Gastroesophageal sphincter (tissue), 4 donors: ENCODE results near the gene MAU2. TPM values are rescaled to one million over a fixed set of nuclear protein-coding genes. Genes with fewer than 3 reads are reported as not detected.

Experiments used
- ATAC-seq: fragments of 150-250 bp; one replicate; pipeline ENCODE4 v1.9.1; 2016; ENCODE audit warnings: mild to moderate bottlenecking, moderate library complexity
- H3K27ac ChIP-seq, 4 donors: fragments of 200-600 bp; sonication (generic) in 3 of 4; 1 replicate in 3 of 4; 2 replicates in 1 of 4; pipeline ENCODE4 v1.5.1; 2016 to 2019
- H3K27me3 ChIP-seq: fragments of 200-600 bp; sonication (generic); one replicate; pipeline ENCODE4 v1.5.1; 2019
- H3K36me3 ChIP-seq, 2 donors: fragments of 200-600 bp; sonication (generic); one replicate each; pipeline ENCODE4 v1.5.1; 2019; ENCODE audit warnings: control low read depth in 1 of 2
- H3K4me1 ChIP-seq, 3 donors: fragments of 200-600 bp; sonication (generic); 1 replicate in 2 of 3; 2 replicates in 1 of 3; pipeline ENCODE4 v1.5.1; 2016 to 2019; ENCODE audit warnings: control low read depth in 2 of 3
- H3K4me3 ChIP-seq, 2 donors: fragments of 200-600 bp; sonication (generic); one replicate each; pipeline ENCODE4 v1.5.1; 2019; ENCODE audit warnings: mild to moderate bottlenecking in 1 of 2, moderate library complexity in 1 of 2
- H3K9me3 ChIP-seq, 3 donors: fragments of 200-600 bp; sonication (generic); one replicate each; pipeline ENCODE4 v1.5.1; 2017 to 2019; ENCODE audit warnings: control low read depth in 2 of 3
- EP300 ChIP-seq: sonication (generic); formaldehyde crosslinking; IDR thresholded peaks from one replicate; pipeline ENCODE4 v1.6.1; 2017; ENCODE audit warnings: antibody characterized with exemption, mild to moderate bottlenecking
- POLR2A ChIP-seq, 2 donors: fragments of 450-650 bp; IDR thresholded peaks; one replicate each; pipeline ENCODE4 v1.6.1; 2017; ENCODE audit warnings: antibody characterized with exemption in 2 of 2, mild to moderate bottlenecking in 2 of 2, moderate library complexity in 1 of 2
- POLR2AphosphoS5 ChIP-seq: sonication (generic); formaldehyde crosslinking; IDR thresholded peaks from one replicate; pipeline ENCODE4 v1.6.1; 2017; ENCODE audit warnings: antibody characterized with exemption
- WGBS, 2 donors: methylation state at CpG; one replicate each; pipeline ENCODE4 v1.1.5; 2018; ENCODE audit warnings: low coverage in 1 of 2; 5-methylcytosine and 5-hydroxymethylcytosine counted together
- total RNA-seq, 4 donors: library from RNA; depleted of rRNA; stranded (reverse); fragments of >200 nt; gene quantifications; one replicate each; pipeline ENCODE4 v1.1.0, GENCODE V29; 2016
- TF ChIP-seq, protein P1 (sequence below), 4 experiments: fragments of 200-600 bp in 2 of 4; fragments of 450-650 bp in 2 of 4; sonication (generic) in 1 of 4; IDR thresholded peaks; one replicate each; pipeline ENCODE4 v1.5.1; 2017 to 2019; ENCODE audit warnings: antibody characterized with exemption in 4 of 4, mild to moderate bottlenecking in 2 of 4, moderate library complexity in 2 of 4

MAU2 gene
- total RNA-seq, 4 donors from 2014 or later = 17.9 to 46.5 (median 39.0) TPM

DNA sequence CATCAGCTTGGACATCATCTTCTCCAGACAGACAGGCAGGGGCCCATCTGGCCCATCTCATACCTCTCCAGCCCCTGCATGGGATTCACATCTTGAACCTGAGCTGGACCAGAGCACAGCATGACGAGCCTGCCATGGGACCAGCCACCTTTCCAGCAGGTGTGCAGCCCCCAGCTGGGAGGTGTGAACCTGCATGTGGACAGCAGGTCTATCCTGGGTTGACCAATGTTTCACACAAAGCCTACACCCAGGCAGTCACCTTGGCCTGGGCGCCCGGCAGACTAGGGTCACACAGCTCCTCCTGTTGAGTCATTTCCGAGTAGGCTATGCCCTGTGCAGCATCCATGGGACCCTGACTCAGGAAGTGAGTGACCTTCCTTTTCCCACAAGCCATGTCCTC, 41.4 kb downstream of the MAU2 start:
- 100% methylated on average over 2 of the region's 4 CpGs; no CpG with 5 or more reads in 1 of the 2 donors for WGBS, 2 donors
- no peaks in the 10 kb centered on the region for H3K27me3 ChIP-seq
- H3K27ac ChIP-seq = no peak overlapping the region

DNA sequence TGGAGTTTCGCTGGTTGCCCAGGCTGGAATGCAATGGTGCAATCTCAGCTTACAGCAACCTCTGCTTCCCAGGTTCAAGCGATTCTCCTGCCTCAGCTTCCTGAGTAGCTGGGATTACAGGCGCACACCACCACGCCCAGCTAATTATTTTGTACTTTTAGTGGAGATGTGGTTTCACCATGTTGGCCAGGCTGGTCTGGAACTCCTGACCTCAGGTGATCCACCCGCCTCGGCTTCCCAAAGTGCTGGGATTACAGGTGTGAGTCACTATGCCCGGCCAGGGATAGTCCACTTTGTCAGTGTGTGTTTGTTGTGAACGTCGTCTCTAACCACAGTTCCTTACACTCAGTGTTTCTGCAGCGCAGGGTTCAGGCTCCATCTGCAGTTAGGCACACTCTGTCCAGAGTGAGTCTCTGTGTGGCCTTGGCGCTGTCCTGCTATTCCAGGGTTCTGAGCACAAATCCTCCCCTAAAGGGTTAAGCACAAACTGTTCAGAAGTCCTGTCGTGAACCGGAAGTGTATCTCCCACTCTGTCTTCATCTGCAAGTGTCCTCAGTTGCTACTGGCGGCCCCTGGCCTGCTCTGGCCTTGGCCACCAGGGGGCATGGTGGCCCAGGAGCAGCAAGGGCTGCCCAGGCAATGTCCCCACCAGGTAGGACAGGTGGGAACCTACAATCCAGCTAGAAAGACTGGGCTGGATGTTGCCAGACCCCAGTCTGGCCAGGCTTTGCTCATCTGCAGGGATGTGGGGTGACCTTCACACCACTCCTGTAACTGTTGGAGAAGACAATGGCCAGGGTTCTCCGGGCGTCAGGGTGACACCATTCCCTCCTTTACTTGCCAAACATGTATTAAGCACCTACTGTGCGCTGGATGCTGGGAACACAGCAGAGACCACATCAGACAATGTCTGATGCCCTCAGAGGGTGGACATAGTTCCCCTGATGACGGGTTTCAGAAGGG, 46.1 kb downstream of the MAU2 start:
- WGBS, 2 donors = 50 to 55% methylated on average over 4 to 10 of the region's 18 CpGs
- H3K4me3 ChIP-seq = no peak overlapping the region
- TF ChIP-seq POLR2AphosphoS5 (no peak), POLR2A (IDR thresholded peaks at IDR 0.05) (no peak), EP300 (no peak)
- TF ChIP-seq, protein P1, sequence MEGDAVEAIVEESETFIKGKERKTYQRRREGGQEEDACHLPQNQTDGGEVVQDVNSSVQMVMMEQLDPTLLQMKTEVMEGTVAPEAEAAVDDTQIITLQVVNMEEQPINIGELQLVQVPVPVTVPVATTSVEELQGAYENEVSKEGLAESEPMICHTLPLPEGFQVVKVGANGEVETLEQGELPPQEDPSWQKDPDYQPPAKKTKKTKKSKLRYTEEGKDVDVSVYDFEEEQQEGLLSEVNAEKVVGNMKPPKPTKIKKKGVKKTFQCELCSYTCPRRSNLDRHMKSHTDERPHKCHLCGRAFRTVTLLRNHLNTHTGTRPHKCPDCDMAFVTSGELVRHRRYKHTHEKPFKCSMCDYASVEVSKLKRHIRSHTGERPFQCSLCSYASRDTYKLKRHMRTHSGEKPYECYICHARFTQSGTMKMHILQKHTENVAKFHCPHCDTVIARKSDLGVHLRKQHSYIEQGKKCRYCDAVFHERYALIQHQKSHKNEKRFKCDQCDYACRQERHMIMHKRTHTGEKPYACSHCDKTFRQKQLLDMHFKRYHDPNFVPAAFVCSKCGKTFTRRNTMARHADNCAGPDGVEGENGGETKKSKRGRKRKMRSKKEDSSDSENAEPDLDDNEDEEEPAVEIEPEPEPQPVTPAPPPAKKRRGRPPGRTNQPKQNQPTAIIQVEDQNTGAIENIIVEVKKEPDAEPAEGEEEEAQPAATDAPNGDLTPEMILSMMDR (IDR thresholded peaks at IDR 0.05) = peak; percentile 90 to 97 (median 93)
- no peaks in the 10 kb centered on the region for H3K36me3 ChIP-seq
- ATAC-seq = peak; percentile 81
- H3K27ac ChIP-seq = no peak overlapping the region
- no peaks in the 10 kb centered on the region for H3K9me3 ChIP-seq
- no peaks in the 10 kb centered on the region for H3K27me3 ChIP-seq
- peaks cover 0 to 25% (median 3%) of the 10 kb centered on the region in 3 donors for H3K4me1 ChIP-seq

More for the DNA sequence above, 41.4 kb downstream of the MAU2 start:
- Histone ChIP-seq H3K9me3 (no peaks in the 10 kb centered on the region), H3K4me3 (no peak overlapping the region), H3K4me1 (peaks cover 0 to 35% (median 10%) of the 10 kb centered on the region in 3 donors), H3K36me3 (peaks cover 0 to 25% of the 10 kb centered on the region in 2 donors)
- no peak for ATAC-seq
- TF ChIP-seq POLR2AphosphoS5 = no peak
- TF ChIP-seq POLR2A (IDR thresholded peaks at IDR 0.05) = no peak
- TF ChIP-seq EP300 = no peak
- TF ChIP-seq, protein P1 (IDR thresholded peaks at IDR 0.05) = no peak

DNA sequence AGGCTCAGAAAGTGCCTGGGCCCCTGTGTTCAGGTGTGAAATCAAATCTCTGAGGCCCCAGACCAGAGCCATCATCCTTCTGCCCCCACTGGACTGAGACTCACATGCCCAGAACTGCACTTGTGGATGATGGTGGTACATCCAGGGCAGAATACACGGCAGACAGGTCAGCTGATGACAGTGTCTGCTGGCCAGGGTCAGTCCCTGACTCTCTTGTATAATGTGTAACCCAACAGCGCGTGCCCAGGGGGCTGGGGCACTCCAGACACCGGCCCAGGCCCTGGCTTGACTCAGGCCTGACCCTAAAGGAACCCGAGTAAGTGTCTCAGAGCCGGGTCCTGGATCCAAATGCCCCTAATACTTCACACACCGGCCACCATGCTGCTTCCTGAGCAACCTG, 47.5 kb downstream of the MAU2 start:
- H3K36me3 ChIP-seq = no peaks in the 10 kb centered on the region
- H3K27me3 ChIP-seq = no peaks in the 10 kb centered on the region
- no peak overlapping the region for H3K4me3 ChIP-seq
- 66 to 71% methylated on average over 2 to 3 of the region's 7 CpGs for WGBS, 2 donors
- no peaks in the 10 kb centered on the region for H3K9me3 ChIP-seq
- TF ChIP-seq POLR2A (IDR thresholded peaks at IDR 0.05) (no peak), EP300 (no peak), POLR2AphosphoS5 (no peak)
- TF ChIP-seq, protein P1 (IDR thresholded peaks at IDR 0.05) = no peak
- no peak for ATAC-seq
- H3K27ac ChIP-seq = no peak overlapping the region
- peaks cover 0 to 31% (median 3%) of the 10 kb centered on the region in 3 donors for H3K4me1 ChIP-seq

DNA sequence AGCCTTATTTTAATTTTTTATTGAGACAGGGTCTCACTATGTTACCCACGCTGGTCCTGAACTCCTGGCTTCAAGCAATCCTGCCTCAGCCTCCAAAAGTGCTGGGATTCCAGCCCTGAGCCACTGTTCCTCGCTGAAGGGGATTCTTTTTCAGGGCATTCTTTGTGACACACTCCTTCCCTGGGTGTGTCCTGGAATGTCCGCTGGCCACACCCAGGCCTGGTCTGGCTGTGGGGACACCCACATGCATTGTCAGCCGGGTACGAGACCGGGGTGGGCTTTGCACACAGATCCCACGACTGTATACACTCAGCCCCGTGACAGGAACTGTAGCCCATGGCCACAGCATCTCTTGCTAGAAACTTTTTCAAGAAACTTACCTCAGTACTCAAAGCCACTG, 50.4 kb downstream of the MAU2 start:
- no peak for ATAC-seq
- Histone ChIP-seq H3K4me3 (no peak overlapping the region), H3K27ac (no peak overlapping the region), H3K27me3 (no peaks in the 10 kb centered on the region), H3K4me1 (peaks cover 0 to 15% (median 0%) of the 10 kb centered on the region in 3 donors), H3K36me3 (no peaks in the 10 kb centered on the region), H3K9me3 (no peaks in the 10 kb centered on the region)
- TF ChIP-seq, protein P1 (IDR thresholded peaks at IDR 0.05) = no peak
- TF ChIP-seq POLR2A (IDR thresholded peaks at IDR 0.05) (no peak), POLR2AphosphoS5 (no peak), EP300 (no peak)
- WGBS, 2 donors = 68% methylated on average over 3 of the region's 8 CpGs; no CpG with 5 or more reads in 1 of the 2 donors
